Fibroblast of mammary gland (primary cell): ENCODE data around the gene CAPZB.

ENCODE experiments used
- DNase-seq: peaks from one replicate; pipeline ENCODE4 v3.0.0-alpha.2; 2010; ENCODE audit warnings: low read depth
- H3K4me3 ChIP-seq: 2 replicates; pipeline ENCODE4 v1.5.1; 2011; ENCODE audit warnings: low read depth, mild to moderate bottlenecking, low read length, moderate library complexity; ENCODE audit not compliant: control insufficient read depth
- TF ChIP-seq, protein P1 (sequence below): conservative IDR thresholded peaks from 2 replicates; pipeline ENCODE4 v1.5.1; 2011; ENCODE audit warnings: low read depth, low read length, inconsistent platforms; ENCODE audit not compliant: control insufficient read depth, insufficient read depth

Gene CAPZB

DNA sequence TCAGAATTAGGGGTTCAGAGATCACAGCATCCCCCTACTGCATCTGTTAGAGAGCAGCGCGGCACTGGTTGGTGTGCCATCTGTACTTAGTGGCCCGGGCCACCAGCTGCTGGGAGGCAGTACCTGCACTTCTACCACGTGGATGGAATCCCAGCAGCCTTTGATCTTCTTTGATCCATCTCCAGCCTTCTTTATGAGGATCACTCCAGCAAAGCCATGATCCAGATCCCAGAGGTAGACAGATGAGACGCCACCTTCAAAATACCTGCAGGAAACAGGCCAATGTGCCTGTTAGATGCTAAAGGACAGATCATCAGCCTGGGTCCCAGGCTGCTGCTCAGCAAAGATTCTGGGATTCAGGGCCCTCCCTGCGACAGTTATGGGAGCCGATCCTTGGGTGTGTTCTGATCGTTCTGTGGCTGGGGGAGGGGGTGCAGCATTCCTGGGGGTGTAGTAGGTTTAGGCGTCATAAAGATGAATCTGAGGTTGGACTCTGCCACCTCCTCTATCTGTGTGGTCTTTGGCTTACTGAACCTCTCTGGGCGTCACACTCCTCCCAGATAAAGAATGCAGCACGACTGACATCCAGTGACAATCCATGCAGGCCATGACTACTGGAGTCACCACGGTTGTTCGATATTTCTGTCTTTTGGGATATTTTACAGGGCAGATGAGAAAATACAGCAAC is 127.9 kb downstream of the CAPZB start:
- no peak overlapping the region for H3K4me3 ChIP-seq
- no peak for DNase-seq
- TF ChIP-seq, protein P1, sequence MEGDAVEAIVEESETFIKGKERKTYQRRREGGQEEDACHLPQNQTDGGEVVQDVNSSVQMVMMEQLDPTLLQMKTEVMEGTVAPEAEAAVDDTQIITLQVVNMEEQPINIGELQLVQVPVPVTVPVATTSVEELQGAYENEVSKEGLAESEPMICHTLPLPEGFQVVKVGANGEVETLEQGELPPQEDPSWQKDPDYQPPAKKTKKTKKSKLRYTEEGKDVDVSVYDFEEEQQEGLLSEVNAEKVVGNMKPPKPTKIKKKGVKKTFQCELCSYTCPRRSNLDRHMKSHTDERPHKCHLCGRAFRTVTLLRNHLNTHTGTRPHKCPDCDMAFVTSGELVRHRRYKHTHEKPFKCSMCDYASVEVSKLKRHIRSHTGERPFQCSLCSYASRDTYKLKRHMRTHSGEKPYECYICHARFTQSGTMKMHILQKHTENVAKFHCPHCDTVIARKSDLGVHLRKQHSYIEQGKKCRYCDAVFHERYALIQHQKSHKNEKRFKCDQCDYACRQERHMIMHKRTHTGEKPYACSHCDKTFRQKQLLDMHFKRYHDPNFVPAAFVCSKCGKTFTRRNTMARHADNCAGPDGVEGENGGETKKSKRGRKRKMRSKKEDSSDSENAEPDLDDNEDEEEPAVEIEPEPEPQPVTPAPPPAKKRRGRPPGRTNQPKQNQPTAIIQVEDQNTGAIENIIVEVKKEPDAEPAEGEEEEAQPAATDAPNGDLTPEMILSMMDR: no peak

DNA sequence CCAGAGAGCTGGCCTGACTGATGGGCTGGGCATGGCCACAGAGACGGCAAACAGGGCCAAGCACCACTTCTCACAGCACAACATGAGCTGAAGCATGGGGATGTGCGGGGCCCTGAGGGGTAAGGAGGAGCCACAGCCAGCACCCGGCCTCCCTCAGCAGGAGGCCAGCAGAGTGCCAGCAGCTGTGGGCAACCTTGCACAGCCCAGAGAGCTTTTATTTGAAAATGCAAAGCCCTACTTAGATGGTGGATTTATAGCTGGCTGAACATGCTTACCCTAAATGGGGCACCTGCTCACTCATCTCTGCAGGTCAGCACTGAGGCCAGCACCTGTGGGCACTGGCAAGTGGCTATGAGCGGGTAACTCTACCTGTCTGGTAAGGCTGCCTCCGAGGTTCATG is 129.1 kb downstream of the CAPZB start:
- H3K4me3 ChIP-seq: no peak overlapping the region
- TF ChIP-seq, protein P1: no peak
- no peak for DNase-seq

DNA sequence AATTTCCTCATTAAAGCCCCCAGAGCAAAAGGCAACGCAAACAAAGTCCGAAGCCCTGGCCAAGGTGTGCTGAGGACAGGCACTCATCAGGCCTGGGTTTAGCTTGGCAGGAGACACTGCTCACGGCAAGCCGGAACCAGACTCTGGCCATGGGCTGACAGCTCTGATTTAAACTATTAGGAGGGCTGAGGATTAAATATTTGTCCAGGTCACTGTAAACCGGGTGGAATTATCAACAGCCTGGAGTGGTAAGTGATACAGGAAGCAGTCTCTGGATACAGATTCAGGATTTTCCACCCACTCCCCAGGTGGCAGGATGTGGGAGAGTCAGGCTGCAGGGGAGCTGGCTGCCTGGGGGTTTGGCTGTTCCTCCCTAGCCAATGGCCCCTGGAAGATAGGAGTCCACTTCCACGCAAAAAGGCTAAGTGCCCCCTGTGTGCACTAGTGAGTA is 130.8 kb downstream of the CAPZB start:
- no peak overlapping the region for H3K4me3 ChIP-seq
- TF ChIP-seq, protein P1: no peak
- DNase-seq: no peak

DNA sequence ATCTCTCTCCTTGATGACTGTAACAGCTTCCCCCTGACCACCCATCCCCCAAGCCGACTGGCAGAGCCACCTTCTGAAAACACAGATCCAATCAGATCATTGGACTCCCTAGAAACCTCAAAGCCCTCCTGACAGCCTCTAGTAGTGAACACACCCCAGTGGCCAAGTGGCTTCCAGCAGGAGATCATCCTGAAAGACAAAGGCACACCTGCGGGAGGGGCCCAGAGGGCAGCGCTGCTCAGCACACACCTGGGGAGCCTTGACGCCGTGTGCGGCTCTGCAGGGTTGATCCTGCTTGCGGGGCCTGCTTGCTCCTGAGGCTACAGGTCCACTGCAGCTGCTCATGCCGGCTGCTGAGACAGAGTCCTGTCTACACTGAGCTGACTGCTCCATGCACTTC is 131.7 kb downstream of the CAPZB start:
- TF ChIP-seq, protein P1: no peak
- no peak for DNase-seq
- H3K4me3 ChIP-seq: no peak overlapping the region

GRCh38 chr1:19352839-19353238 is 132.5 kb downstream of the CAPZB start:
- DNase-seq: no peak
- TF ChIP-seq, protein P1: no peak
- no peak overlapping the region for H3K4me3 ChIP-seq

- TF ChIP-seq, protein P1: no peak
Observed at GRCh38 chr1:19351873-19352272, 133.5 kb downstream of the CAPZB start.

More at GRCh38 chr1:19351873-19352272, 133.5 kb downstream of the CAPZB start:
- no peak overlapping the region for H3K4me3 ChIP-seq
- no peak for DNase-seq
